Osteoblast (primary cell): ENCODE results near the gene C5AR1. TPM values are rescaled to one million over a fixed set of nuclear protein-coding genes. Genes with fewer than 3 reads are reported as not detected.

ENCODE experiments used
- DNase-seq: peaks from one replicate; pipeline ENCODE4 v3.0.0; 2011; ENCODE audit warnings: low spot score, mixed read lengths; ENCODE audit not compliant: insufficient read length; ENCODE audit errors: missing footprints
- H2AFZ ChIP-seq: 2 replicates; pipeline ENCODE4 v1.6.0; 2011; ENCODE audit warnings: mild to moderate bottlenecking, low read length
- H3K27ac ChIP-seq: 2 replicates; pipeline ENCODE4 v1.5.1; 2011; ENCODE audit warnings: mild to moderate bottlenecking, low read depth, low read length, moderate library complexity
- H3K27me3 ChIP-seq: 2 replicates; pipeline ENCODE4 v1.6.0; 2012; ENCODE audit warnings: mild to moderate bottlenecking, control low read depth, inconsistent platforms, low read length, moderate library complexity; ENCODE audit not compliant: insufficient read depth
- H3K36me3 ChIP-seq: 2 replicates; pipeline ENCODE4 v1.5.1; 2011; ENCODE audit warnings: mild to moderate bottlenecking, low read length, control low read depth, moderate library complexity; ENCODE audit not compliant: insufficient read depth
- H3K4me1 ChIP-seq: 2 replicates; pipeline ENCODE4 v1.5.1; 2011; ENCODE audit warnings: mild to moderate bottlenecking, low read length, control low read depth, moderate library complexity; ENCODE audit not compliant: insufficient read depth
- H3K4me2 ChIP-seq: 2 replicates; pipeline ENCODE4 v1.6.0; 2011; ENCODE audit warnings: mild to moderate bottlenecking, low read length; ENCODE audit not compliant: insufficient read depth
- H3K4me3 ChIP-seq: fragments of 200-600 bp; sonication (generic); 3 replicates; pipeline ENCODE4 v1.5.1; 2012; ENCODE audit warnings: mild to moderate bottlenecking, low read length, inconsistent platforms; ENCODE audit not compliant: insufficient read depth
- H3K79me2 ChIP-seq: 2 replicates; pipeline ENCODE4 v1.6.0; 2012; ENCODE audit warnings: mild to moderate bottlenecking, low read length, control low read depth, inconsistent platforms; ENCODE audit not compliant: insufficient read depth
- H3K9me3 ChIP-seq: 2 replicates; pipeline ENCODE4 v1.5.1; 2011; ENCODE audit warnings: low read depth, low read length, control low read depth
- H4K20me1 ChIP-seq: 2 replicates; pipeline ENCODE4 v1.6.0; 2012; ENCODE audit warnings: mild to moderate bottlenecking, low read length, control low read depth; ENCODE audit not compliant: insufficient read depth
- CTCF ChIP-seq: IDR thresholded peaks from 2 replicates; pipeline ENCODE4 v1.5.1; 2011; ENCODE audit warnings: mild to moderate bottlenecking, low read depth, low read length, moderate library complexity; ENCODE audit errors: extremely low read depth
- total RNA-seq: library from RNA; depleted of rRNA; stranded (reverse); fragments of >200 nt; gene quantifications from 2 replicates; pipeline ENCODE4 v1.2.3, GENCODE V29; 2012

Gene C5AR1
- total RNA-seq, 1 donor, result 0.72 TPM

GRCh38 chr19:47270408-47270807, 39.3 kb upstream of the C5AR1 start:
- H3K9me3 ChIP-seq, result no peaks in the 10 kb centered on the region
- TF ChIP-seq CTCF, result no peak

GRCh38 chr19:47271949-47272348, 37.7 kb upstream of the C5AR1 start:
- Histone ChIP-seq H3K4me3 (no peak overlapping the region), H3K79me2 (peaks cover 7% of the 10 kb centered on the region), H3K4me2 (no peak overlapping the region), H3K27me3 (no peaks in the 10 kb centered on the region), H2AFZ (no peak overlapping the region), H3K36me3 (peaks cover 18% of the 10 kb centered on the region), H4K20me1 (peaks cover 18% of the 10 kb centered on the region), H3K4me1 (peaks cover 34% of the 10 kb centered on the region), H3K9me3 (no peaks in the 10 kb centered on the region), H3K27ac (no peak overlapping the region)
- DNase-seq, result peak; percentile 62
- no peak for TF ChIP-seq CTCF

More at GRCh38 chr19:47270408-47270807, 39.3 kb upstream of the C5AR1 start:
- Histone ChIP-seq H3K36me3 (peaks cover 28% of the 10 kb centered on the region), H3K4me3 (no peak overlapping the region), H4K20me1 (peaks cover 9% of the 10 kb centered on the region), H3K4me2 (no peak overlapping the region), H3K4me1 (peaks cover 20% of the 10 kb centered on the region), H3K27ac (no peak overlapping the region), H2AFZ (no peak overlapping the region), H3K27me3 (no peaks in the 10 kb centered on the region), H3K79me2 (peaks cover 10% of the 10 kb centered on the region)
- DNase-seq, result peak; percentile 57

DNA sequence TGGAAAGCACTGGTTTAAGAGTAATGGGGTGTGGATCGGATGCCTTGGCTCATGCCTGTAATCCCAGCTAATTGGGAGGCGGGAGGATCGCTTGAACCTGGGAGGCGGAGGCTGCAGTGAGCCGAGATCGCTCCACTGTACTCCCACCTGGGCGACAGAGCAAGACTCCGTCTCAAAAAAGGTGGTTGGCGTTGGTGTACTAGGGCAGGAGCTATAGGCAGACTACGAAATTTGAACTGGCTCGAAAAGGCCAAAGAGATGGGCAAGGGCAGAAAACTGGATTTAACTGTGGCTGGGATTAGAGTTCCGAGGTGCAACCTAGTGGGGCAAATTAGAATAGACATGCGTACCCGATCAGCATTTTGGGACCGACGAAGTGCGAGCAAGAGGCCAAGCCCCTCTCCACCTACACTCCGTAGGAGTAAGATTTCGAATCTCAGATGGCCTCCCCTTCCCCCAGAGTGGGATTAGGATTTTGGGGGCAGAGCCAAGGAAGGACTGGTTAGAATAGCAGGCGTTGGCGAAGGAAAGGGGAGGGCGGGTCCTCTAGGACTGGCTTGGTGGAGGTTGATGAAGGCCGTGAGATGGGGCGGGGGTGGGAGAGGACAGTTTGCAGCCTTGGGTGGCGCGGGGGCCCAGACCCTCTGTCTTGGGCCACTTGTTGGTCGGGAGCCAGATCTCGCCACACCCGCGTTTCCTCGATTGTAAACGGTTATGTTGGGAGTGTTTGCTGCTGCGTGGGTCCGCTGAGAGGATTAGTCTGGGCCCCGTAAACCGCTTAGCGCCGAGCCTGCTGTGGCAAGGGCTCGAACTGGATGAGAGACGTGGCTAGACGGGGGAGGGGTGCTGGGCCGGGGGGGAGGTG, 37.0 kb upstream of the C5AR1 start:
- Histone ChIP-seq H3K36me3 (peaks cover 18% of the 10 kb centered on the region), H3K4me2 (peak overlapping the region; percentile 99), H3K4me3 (peak overlapping the region; percentile 87), H3K79me2 (peaks cover 7% of the 10 kb centered on the region), H2AFZ (peak overlapping the region; percentile 56), H3K27ac (peak overlapping the region; percentile 98), H3K9me3 (no peaks in the 10 kb centered on the region), H4K20me1 (peaks cover 18% of the 10 kb centered on the region), H3K27me3 (no peaks in the 10 kb centered on the region), H3K4me1 (peaks cover 39% of the 10 kb centered on the region)
- no peak for TF ChIP-seq CTCF
- DNase-seq, result peak; percentile 99

DNA sequence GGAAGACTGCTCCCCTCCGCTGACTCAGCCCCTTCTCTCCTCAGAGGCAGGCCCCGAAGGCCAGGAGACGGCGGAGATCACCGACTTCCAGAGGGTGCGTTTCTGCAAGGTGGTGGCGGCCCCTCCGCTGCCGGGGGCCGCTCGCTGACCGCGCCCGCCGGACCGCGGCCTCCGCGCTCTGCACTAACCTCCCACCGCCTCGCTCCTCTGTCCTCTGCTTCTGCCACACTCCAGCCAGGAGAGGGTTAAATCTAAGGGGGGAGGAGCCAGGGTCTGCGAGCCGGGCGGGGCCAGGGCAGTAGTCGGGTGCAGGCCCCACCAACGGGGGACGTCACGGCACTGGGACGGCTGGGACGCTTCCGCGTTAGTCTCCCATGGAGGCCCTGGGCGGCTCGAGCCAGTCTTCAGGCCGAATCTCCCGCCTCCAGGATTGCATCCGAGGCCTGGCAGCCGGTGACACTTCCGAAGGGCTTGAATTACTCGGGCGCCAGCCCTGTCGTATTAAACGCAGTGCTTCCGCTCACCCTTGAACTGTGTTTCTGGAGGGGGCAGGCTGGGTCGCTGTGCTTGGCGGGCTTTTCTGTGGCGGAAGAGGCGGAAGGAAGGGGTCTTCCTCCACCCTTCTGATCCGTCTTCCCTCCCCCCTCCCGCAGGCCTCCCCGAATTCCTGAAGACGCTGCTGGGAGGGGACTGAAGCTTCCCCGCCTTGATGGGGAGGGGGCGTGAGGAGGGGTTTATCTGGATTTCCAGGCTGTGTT, 36.2 kb upstream of the C5AR1 start:
- TF ChIP-seq CTCF, result no peak
- Histone ChIP-seq H3K27ac (peak overlapping the region; percentile 98), H3K27me3 (no peaks in the 10 kb centered on the region), H3K36me3 (peaks cover 13% of the 10 kb centered on the region), H3K9me3 (no peaks in the 10 kb centered on the region), H3K4me3 (peak overlapping the region; percentile 87), H3K4me1 (peaks cover 47% of the 10 kb centered on the region), H2AFZ (peak overlapping the region; percentile 82), H4K20me1 (peaks cover 15% of the 10 kb centered on the region), H3K79me2 (peaks cover 2% of the 10 kb centered on the region), H3K4me2 (peak overlapping the region; percentile 99)
- DNase-seq, result peak; percentile 100
